HEK293 (cell line): Measurements from ENCODE around the gene SLC35G6.
A peak's percentile ranks its signal among the peaks of the same experiment; 100 is the strongest.

ENCODE experiments used
- ELK4 ChIP-seq: IDR thresholded peaks from 2 replicates; pipeline ENCODE4 v1.6.1; 2011; ENCODE audit warnings: mild to moderate bottlenecking, low read depth, low read length, borderline replicate concordance
- GLI2 ChIP-seq: fragments of 450-650 bp; formaldehyde crosslinking; IDR thresholded peaks from 2 replicates; pipeline ENCODE4; 2017; ENCODE audit warnings: missing biosample characterization, missing genetic modification characterization, low read depth, borderline replicate concordance
- GLIS2 ChIP-seq: fragments of 450-650 bp; formaldehyde crosslinking; IDR thresholded peaks from 2 replicates; pipeline ENCODE4 v1.5.1; 2016; ENCODE audit warnings: missing biosample characterization, missing genetic modification characterization
- HOXA7 ChIP-seq: sonication (generic); formaldehyde crosslinking; IDR thresholded peaks from 2 replicates; pipeline ENCODE4 v1.8.1; 2022; ENCODE audit warnings: missing genetic modification reagents, borderline replicate concordance
- KLF1 ChIP-seq: fragments of 450-650 bp; formaldehyde crosslinking; IDR thresholded peaks from 2 replicates; pipeline ENCODE4 v1.5.1; 2016; ENCODE audit warnings: missing biosample characterization, missing genetic modification characterization
- KLF17 ChIP-seq: fragments of 450-650 bp; formaldehyde crosslinking; IDR thresholded peaks from 2 replicates; pipeline ENCODE4 v1.5.1; 2016; ENCODE audit warnings: missing biosample characterization, missing genetic modification characterization
- PRDM10 ChIP-seq: fragments of 450-650 bp; formaldehyde crosslinking; IDR thresholded peaks from 2 replicates; pipeline ENCODE4 v1.5.1; 2016; ENCODE audit warnings: missing biosample characterization, missing genetic modification characterization
- TSHZ1 ChIP-seq: fragments of 450-650 bp; formaldehyde crosslinking; IDR thresholded peaks from 2 replicates; pipeline ENCODE4 v1.5.1; 2016; ENCODE audit warnings: missing biosample characterization, missing genetic modification characterization, borderline replicate concordance
- YY2 ChIP-seq: fragments of 450-650 bp; formaldehyde crosslinking; IDR thresholded peaks from 2 replicates; pipeline ENCODE4 v1.5.1; 2016; ENCODE audit warnings: missing biosample characterization, missing genetic modification characterization
- ZBTB17 ChIP-seq: fragments of 450-650 bp; formaldehyde crosslinking; IDR thresholded peaks from 2 replicates; pipeline ENCODE4 v1.5.1; 2016; ENCODE audit warnings: missing biosample characterization, missing genetic modification characterization
- ZBTB48 ChIP-seq: fragments of 450-650 bp; formaldehyde crosslinking; IDR thresholded peaks from 2 replicates; pipeline ENCODE4 v1.5.1; 2016; ENCODE audit warnings: missing biosample characterization, missing genetic modification characterization
- ZNF121 ChIP-seq: fragments of 450-650 bp; formaldehyde crosslinking; IDR thresholded peaks from 2 replicates; pipeline ENCODE4 v1.5.1; 2016; ENCODE audit warnings: missing biosample characterization, missing genetic modification characterization
- ZNF2 ChIP-seq: fragments of 450-650 bp; formaldehyde crosslinking; IDR thresholded peaks from 2 replicates; pipeline ENCODE4 v1.5.1; 2016; ENCODE audit warnings: missing biosample characterization, missing genetic modification characterization
- ZNF341 ChIP-seq: fragments of 450-650 bp; formaldehyde crosslinking; IDR thresholded peaks from 2 replicates; pipeline ENCODE4; 2016; ENCODE audit warnings: low read depth, missing biosample characterization, missing genetic modification characterization
- ZNF398 ChIP-seq: fragments of 450-650 bp; formaldehyde crosslinking; IDR thresholded peaks from 2 replicates; pipeline ENCODE4 v1.5.1; 2017; ENCODE audit warnings: missing biosample characterization, missing genetic modification characterization
- ZNF423 ChIP-seq: fragments of 450-650 bp; formaldehyde crosslinking; IDR thresholded peaks from 2 replicates; pipeline ENCODE4 v1.5.1; 2016; ENCODE audit warnings: missing biosample characterization, missing genetic modification characterization
- ZNF561 ChIP-seq: fragments of 450-650 bp; IDR thresholded peaks from 2 replicates; pipeline ENCODE4 v1.5.1; 2018; ENCODE audit warnings: missing biosample characterization, missing genetic modification characterization, borderline replicate concordance
- ZNF596 ChIP-seq: fragments of 450-650 bp; IDR thresholded peaks from 2 replicates; pipeline ENCODE4 v1.5.0; 2018; ENCODE audit warnings: missing biosample characterization, mild to moderate bottlenecking, missing genetic modification characterization, moderate library complexity
- ZNF600 ChIP-seq: fragments of 450-650 bp; formaldehyde crosslinking; IDR thresholded peaks from 2 replicates; pipeline ENCODE4 v1.5.1; 2016; ENCODE audit warnings: missing biosample characterization, missing genetic modification characterization
- ZNF610 ChIP-seq: fragments of 450-650 bp; formaldehyde crosslinking; IDR thresholded peaks from 2 replicates; pipeline ENCODE4 v1.5.1; 2016; ENCODE audit warnings: missing biosample characterization, missing genetic modification characterization, borderline replicate concordance
- ZNF654 ChIP-seq: fragments of 450-650 bp; formaldehyde crosslinking; IDR thresholded peaks from 2 replicates; pipeline ENCODE4 v1.5.1; 2016; ENCODE audit warnings: low read depth, missing biosample characterization, missing genetic modification characterization
- ZNF707 ChIP-seq: fragments of 450-650 bp; formaldehyde crosslinking; IDR thresholded peaks from 2 replicates; pipeline ENCODE4 v1.5.1; 2016; ENCODE audit warnings: missing biosample characterization, missing genetic modification characterization
- ZSCAN18 ChIP-seq: fragments of 450-650 bp; formaldehyde crosslinking; IDR thresholded peaks from 2 replicates; pipeline ENCODE4 v1.5.1; 2016; ENCODE audit warnings: missing biosample characterization, missing genetic modification characterization
- ZSCAN23 ChIP-seq: fragments of 450-650 bp; formaldehyde crosslinking; IDR thresholded peaks from 2 replicates; pipeline ENCODE4 v1.5.1; 2016; ENCODE audit warnings: missing biosample characterization, missing genetic modification characterization

SLC35G6 gene

GRCh38 chr17:7483255-7484066, 2.2 kb downstream of the SLC35G6 start (continued):
- TF ChIP-seq ZNF561 (tag by site-specific recombination) (0 out of 2 replicates have a peak, but pooled peaks have one; percentile 52), ELK4 (no peak), KLF17 (tag by site-specific recombination) (peak; percentile 80), HOXA7 (CRISPR knock-in tag) (no peak), ZBTB17 (peak; percentile 76), ZSCAN18 (0 out of 2 replicates have a peak, but pooled peaks have one; percentile 6), ZNF654 (tag by site-specific recombination) (0 out of 2 replicates have a peak, but pooled peaks have one; percentile 7), TSHZ1 (tag by site-specific recombination) (peak; percentile 77), GLI2 (tag by site-specific recombination) (no peak), KLF1 (tag by site-specific recombination) (peak; percentile 37; the same call in 1 of the 2 replicates), ZNF707 (tag by site-specific recombination) (no peak), ZNF610 (tag by site-specific recombination) (0 out of 2 replicates have a peak, but pooled peaks have one; percentile 47), ZSCAN23 (peak; percentile 32; the same call in 1 of the 2 replicates), ZNF121 (peak; percentile 71; the same call in 1 of the 2 replicates), ZNF2 (tag by site-specific recombination) (peak; percentile 20; the same call in 1 of the 2 replicates), ZBTB48 (tag by site-specific recombination) (0 out of 2 replicates have a peak, but pooled peaks have one; percentile 12), ZNF423 (peak; percentile 58; the same call in 1 of the 2 replicates), ZNF398 (tag by site-specific recombination) (peak; percentile 96), ZNF600 (tag by site-specific recombination) (peak; percentile 90), GLIS2 (tag by site-specific recombination) (peak; percentile 90), ZNF341 (tag by site-specific recombination) (peak; percentile 78), ZNF596 (tag by site-specific recombination) (no peak), PRDM10 (peak; percentile 95), YY2 (tag by site-specific recombination) (no peak; the same call in 1 of the 2 replicates)
